ENCODE results near the gene ETV6. TPM values are rescaled to one million over a fixed set of nuclear protein-coding genes. Genes with fewer than 3 reads are reported as not detected.

Gene ETV6
- total RNA-seq, 6 donors from 2014 or later = 22.2 to 93.2 (median 37.5) TPM

- Histone ChIP-seq H3K27me3 (no peaks in the 10 kb centered on the region), H3K9me3 (no peaks in the 10 kb centered on the region), H3K4me3 (no peak overlapping the region), H3K36me3 (no peaks in the 10 kb centered on the region), H3K27ac (no peak overlapping the region), H3K4me1 (peaks cover 12 to 20% (median 16%) of the 10 kb centered on the region in 4 donors)
- no peak for DNase-seq
- 78 to 84% methylated on average over 6 of the region's 6 CpGs for WGBS, 2 donors
- no peak for TF ChIP-seq POLR2A (IDR thresholded peaks at IDR 0.05)
- no peak for ATAC-seq (ENCODE audit: low FRiP score in 2 of 2)
Measured at GRCh38 chr12:11738450-11738849, 89.0 kb downstream of the ETV6 start.

- Histone ChIP-seq H3K9me3 (no peaks in the 10 kb centered on the region), H3K4me3 (no peak overlapping the region), H3K4me1 (peaks cover 12 to 22% (median 20%) of the 10 kb centered on the region in 4 donors), H3K27ac (no peak overlapping the region), H3K36me3 (no peaks in the 10 kb centered on the region), H3K27me3 (no peaks in the 10 kb centered on the region)
- no peak for TF ChIP-seq EP300 (IDR thresholded peaks at IDR 0.05)
- no peak for TF ChIP-seq CTCF (IDR thresholded peaks at IDR 0.05)
- TF ChIP-seq POLR2A (IDR thresholded peaks at IDR 0.05) = no peak
- WGBS, 2 donors = 70 to 72% methylated on average over 9 of the region's 9 CpGs
- ATAC-seq (ENCODE audit: low FRiP score in 2 of 2) (no peak), DNase-seq (no peak)
Measured at GRCh38 chr12:11739980-11740577, 90.6 kb downstream of the ETV6 start.

GRCh38 chr12:11741434-11742092, 92.1 kb downstream of the ETV6 start:
- Histone ChIP-seq H3K4me1 (peaks cover 18 to 36% (median 29%) of the 10 kb centered on the region in 4 donors), H3K27ac (no peak overlapping the region), H3K27me3 (no peaks in the 10 kb centered on the region), H3K9me3 (no peaks in the 10 kb centered on the region), H3K4me3 (no peak overlapping the region), H3K36me3 (no peaks in the 10 kb centered on the region)
- ATAC-seq (ENCODE audit: low FRiP score in 2 of 2) = no peak
- WGBS, 2 donors = 88 to 89% methylated on average over 4 of the region's 4 CpGs
- TF ChIP-seq POLR2A (IDR thresholded peaks at IDR 0.05) = no peak
- no peak for TF ChIP-seq POLR2AphosphoS5 (IDR thresholded peaks at IDR 0.05)
- TF ChIP-seq CTCF (IDR thresholded peaks at IDR 0.05) = no peak
- TF ChIP-seq EP300 (IDR thresholded peaks at IDR 0.05) = no peak
- DNase-seq = no peak

- TF ChIP-seq POLR2A (IDR thresholded peaks at IDR 0.05) (no peak), POLR2AphosphoS5 (IDR thresholded peaks at IDR 0.05) (no peak), EP300 (IDR thresholded peaks at IDR 0.05) (no peak), CTCF (IDR thresholded peaks at IDR 0.05) (no peak)
Measured at GRCh38 chr12:11743423-11744409, 94.2 kb downstream of the ETV6 start.

GRCh38 chr12:11744410-11744801, 94.9 kb downstream of the ETV6 start:
- DNase-seq = no peak
- TF ChIP-seq POLR2A (IDR thresholded peaks at IDR 0.05) (no peak), POLR2AphosphoS5 (IDR thresholded peaks at IDR 0.05) (no peak), EP300 (IDR thresholded peaks at IDR 0.05) (no peak), CTCF (IDR thresholded peaks at IDR 0.05) (no peak)
- no peaks in the 10 kb centered on the region for H3K27me3 ChIP-seq
- H3K4me3 ChIP-seq = no peak overlapping the region
- no peak overlapping the region for H3K27ac ChIP-seq
- H3K4me1 ChIP-seq = peaks cover 29 to 43% (median 37%) of the 10 kb centered on the region in 4 donors
- no peak for ATAC-seq (ENCODE audit: low FRiP score in 2 of 2)
- H3K9me3 ChIP-seq = no peaks in the 10 kb centered on the region
- H3K36me3 ChIP-seq = no peaks in the 10 kb centered on the region
- WGBS, 2 donors = 88 to 95% methylated on average over 3 of the region's 3 CpGs

More at GRCh38 chr12:11743423-11744409, 94.2 kb downstream of the ETV6 start:
- Histone ChIP-seq H3K36me3 (no peaks in the 10 kb centered on the region), H3K4me1 (peaks cover 32 to 45% (median 38%) of the 10 kb centered on the region in 4 donors), H3K9me3 (no peaks in the 10 kb centered on the region), H3K27me3 (no peaks in the 10 kb centered on the region), H3K27ac (no peak overlapping the region), H3K4me3 (no peak overlapping the region)
- ATAC-seq (ENCODE audit: low FRiP score in 2 of 2) (no peak), DNase-seq (no peak)
- 64 to 74% methylated on average over 12 of the region's 12 CpGs for WGBS, 2 donors

Measured in upper lobe of left lung (tissue), 6 donors.